Measurements from ENCODE around the gene FGF22.

The FGF22 gene

GRCh38 chr19:639253-640160 is at the start of gene FGF22:
TSS of gene FGF22 (plus strand) at chr19:639879. CDS start at chr19:639926, 47 bp downstream.
- no peak for TF ChIP-seq CTCF (IDR thresholded peaks at IDR 0.05; ENCODE audit: insufficient read depth, low read length, poor library complexity, severe bottlenecking)
- H3K4me3 ChIP-seq (replicated peaks; ENCODE audit: low read depth, low read length): peak within 1 kb of the TSS; percentile 60

GRCh38 chr19:590396-590745 is 49.3 kb upstream of the FGF22 start:
- no peak for DNase-seq (ENCODE audit: extremely low read depth, insufficient read length)
- no peaks in the 10 kb centered on the region; the same call in 1 of the 2 replicates for H3K27me3 ChIP-seq (replicated peaks; ENCODE audit: control insufficient read depth, insufficient read depth, low read length)
- TF ChIP-seq CTCF (IDR thresholded peaks at IDR 0.05; ENCODE audit: insufficient read depth, low read length, poor library complexity, severe bottlenecking): no peak
- no peaks in the 10 kb centered on the region for H3K36me3 ChIP-seq (ENCODE audit: control insufficient read depth, insufficient read depth, low read length)
- no peak overlapping the region for H3K4me3 ChIP-seq (replicated peaks; ENCODE audit: low read depth, low read length)

More at GRCh38 chr19:639253-640160, at the start of gene FGF22:
- H3K27me3 ChIP-seq (replicated peaks; ENCODE audit: control insufficient read depth, insufficient read depth, low read length): no peaks in the 10 kb centered on the region
- peak; percentile 88 for DNase-seq (ENCODE audit: extremely low read depth, insufficient read length)
- H3K36me3 ChIP-seq (ENCODE audit: control insufficient read depth, insufficient read depth, low read length): no peaks in the 10 kb centered on the region

GRCh38 chr19:590750-591098 is 49.0 kb upstream of the FGF22 start:
- no peak for TF ChIP-seq CTCF (IDR thresholded peaks at IDR 0.05; ENCODE audit: insufficient read depth, low read length, poor library complexity, severe bottlenecking)
- DNase-seq (ENCODE audit: extremely low read depth, insufficient read length): no peak
- H3K36me3 ChIP-seq (ENCODE audit: control insufficient read depth, insufficient read depth, low read length): no peaks in the 10 kb centered on the region
- no peak overlapping the region for H3K4me3 ChIP-seq (replicated peaks; ENCODE audit: low read depth, low read length)
- H3K27me3 ChIP-seq (replicated peaks; ENCODE audit: control insufficient read depth, insufficient read depth, low read length): no peaks in the 10 kb centered on the region; the same call in 1 of the 2 replicates

- no peak for TF ChIP-seq CTCF (IDR thresholded peaks at IDR 0.05; ENCODE audit: insufficient read depth, low read length, poor library complexity, severe bottlenecking)
- Histone ChIP-seq H3K36me3 (ENCODE audit: control insufficient read depth, insufficient read depth, low read length) (no peaks in the 10 kb centered on the region), H3K27me3 (replicated peaks; ENCODE audit: control insufficient read depth, insufficient read depth, low read length) (no peaks in the 10 kb centered on the region; the same call in 1 of the 2 replicates), H3K4me3 (replicated peaks; ENCODE audit: low read depth, low read length) (no peak overlapping the region)
- DNase-seq (ENCODE audit: extremely low read depth, insufficient read length): no peak
Observed at GRCh38 chr19:591099-591958, 48.4 kb upstream of the FGF22 start.

GRCh38 chr19:592101-592500 is 47.6 kb upstream of the FGF22 start:
- DNase-seq (ENCODE audit: extremely low read depth, insufficient read length): no peak
- Histone ChIP-seq H3K27me3 (replicated peaks; ENCODE audit: control insufficient read depth, insufficient read depth, low read length) (no peaks in the 10 kb centered on the region; the same call in 1 of the 2 replicates), H3K36me3 (ENCODE audit: control insufficient read depth, insufficient read depth, low read length) (no peaks in the 10 kb centered on the region), H3K4me3 (replicated peaks; ENCODE audit: low read depth, low read length) (no peak overlapping the region)
- no peak for TF ChIP-seq CTCF (IDR thresholded peaks at IDR 0.05; ENCODE audit: insufficient read depth, low read length, poor library complexity, severe bottlenecking)

Measured in GM06990 (cell line).